ENCODE data around the gene BEX3. TPM values are rescaled to one million over a fixed set of nuclear protein-coding genes. Genes with fewer than 3 reads are reported as not detected.

BEX3 gene
- total RNA-seq, 1 donor from 2014 or later: 139 TPM

DNA sequence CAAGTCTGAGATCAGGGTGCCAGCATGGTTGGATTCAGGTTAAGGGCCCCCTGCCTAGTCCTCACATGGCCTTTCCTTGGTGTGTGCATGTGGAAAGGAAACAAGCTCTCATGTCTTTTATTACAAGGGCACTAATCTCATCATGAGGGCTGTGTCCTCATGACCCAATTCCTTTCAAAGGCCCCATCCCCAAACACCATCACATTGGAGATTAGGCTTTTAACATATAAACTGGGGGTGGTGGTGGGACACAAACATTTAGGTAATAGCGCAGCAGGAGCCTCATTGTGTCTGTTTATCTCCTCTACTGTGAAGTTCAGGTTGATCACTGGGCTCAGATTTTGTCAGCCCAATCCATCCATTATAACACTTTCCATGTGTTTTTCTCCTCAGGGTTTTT is 41.0 kb downstream of the BEX3 start:
- no peaks in the 10 kb centered on the region for H3K36me3 Mint-ChIP-seq (ENCODE audit: low read depth)
- no peak for DNase-seq (ENCODE audit: low spot score)
- peaks cover 5% of the 10 kb centered on the region for H3K9me3 Mint-ChIP-seq (ENCODE audit: low read depth)
- H3K4me3 Mint-ChIP-seq (ENCODE audit: unreplicated experiment): no peak overlapping the region
- no peak overlapping the region for H3K27ac Mint-ChIP-seq (ENCODE audit: unreplicated experiment)
- no peaks in the 10 kb centered on the region for H3K27me3 Mint-ChIP-seq (ENCODE audit: low read depth)
- TF ChIP-seq, protein P1, sequence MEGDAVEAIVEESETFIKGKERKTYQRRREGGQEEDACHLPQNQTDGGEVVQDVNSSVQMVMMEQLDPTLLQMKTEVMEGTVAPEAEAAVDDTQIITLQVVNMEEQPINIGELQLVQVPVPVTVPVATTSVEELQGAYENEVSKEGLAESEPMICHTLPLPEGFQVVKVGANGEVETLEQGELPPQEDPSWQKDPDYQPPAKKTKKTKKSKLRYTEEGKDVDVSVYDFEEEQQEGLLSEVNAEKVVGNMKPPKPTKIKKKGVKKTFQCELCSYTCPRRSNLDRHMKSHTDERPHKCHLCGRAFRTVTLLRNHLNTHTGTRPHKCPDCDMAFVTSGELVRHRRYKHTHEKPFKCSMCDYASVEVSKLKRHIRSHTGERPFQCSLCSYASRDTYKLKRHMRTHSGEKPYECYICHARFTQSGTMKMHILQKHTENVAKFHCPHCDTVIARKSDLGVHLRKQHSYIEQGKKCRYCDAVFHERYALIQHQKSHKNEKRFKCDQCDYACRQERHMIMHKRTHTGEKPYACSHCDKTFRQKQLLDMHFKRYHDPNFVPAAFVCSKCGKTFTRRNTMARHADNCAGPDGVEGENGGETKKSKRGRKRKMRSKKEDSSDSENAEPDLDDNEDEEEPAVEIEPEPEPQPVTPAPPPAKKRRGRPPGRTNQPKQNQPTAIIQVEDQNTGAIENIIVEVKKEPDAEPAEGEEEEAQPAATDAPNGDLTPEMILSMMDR (IDR thresholded peaks at IDR 0.05): no peak
- peaks cover 13% of the 10 kb centered on the region for H3K4me1 Mint-ChIP-seq (ENCODE audit: low read depth)

DNA sequence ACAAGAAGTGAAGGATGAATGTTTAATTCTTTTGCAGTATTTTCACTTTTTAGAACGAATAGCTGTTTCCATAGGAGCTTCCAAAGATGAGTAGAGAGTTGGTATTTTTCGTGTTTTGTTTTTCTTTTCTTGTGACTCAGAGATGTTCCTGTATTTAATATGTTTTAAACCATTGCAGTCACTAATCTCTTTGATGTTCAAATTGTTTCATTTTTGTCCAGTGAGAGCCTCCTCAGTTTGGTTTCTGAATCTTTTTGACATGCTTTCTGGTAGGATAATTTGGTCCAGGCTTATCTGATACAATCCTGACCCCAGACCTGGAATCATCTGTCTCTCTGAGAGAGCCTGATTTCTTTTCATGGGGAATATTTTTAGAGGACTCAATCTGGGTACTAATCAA is 41.6 kb downstream of the BEX3 start:
- H3K4me1 Mint-ChIP-seq (ENCODE audit: low read depth): peaks cover 13% of the 10 kb centered on the region
- H3K4me3 Mint-ChIP-seq (ENCODE audit: unreplicated experiment): no peak overlapping the region
- no peak overlapping the region for H3K27ac Mint-ChIP-seq (ENCODE audit: unreplicated experiment)
- H3K9me3 Mint-ChIP-seq (ENCODE audit: low read depth): peaks cover 5% of the 10 kb centered on the region
- no peak for DNase-seq (ENCODE audit: low spot score)
- no peaks in the 10 kb centered on the region for H3K27me3 Mint-ChIP-seq (ENCODE audit: low read depth)
- no peaks in the 10 kb centered on the region for H3K36me3 Mint-ChIP-seq (ENCODE audit: low read depth)
- TF ChIP-seq, protein P1 (IDR thresholded peaks at IDR 0.05): no peak

- H3K27me3 Mint-ChIP-seq (ENCODE audit: low read depth): no peaks in the 10 kb centered on the region
- no peak overlapping the region for H3K27ac Mint-ChIP-seq (ENCODE audit: unreplicated experiment)
- no peaks in the 10 kb centered on the region for H3K36me3 Mint-ChIP-seq (ENCODE audit: low read depth)
- TF ChIP-seq, protein P1 (IDR thresholded peaks at IDR 0.05): no peak
- peaks cover 13% of the 10 kb centered on the region for H3K4me1 Mint-ChIP-seq (ENCODE audit: low read depth)
- DNase-seq (ENCODE audit: low spot score): no peak
- H3K9me3 Mint-ChIP-seq (ENCODE audit: low read depth): peaks cover 5% of the 10 kb centered on the region
- no peak overlapping the region for H3K4me3 Mint-ChIP-seq (ENCODE audit: unreplicated experiment)
Measured at GRCh38 chrX:103418811-103419340, 42.5 kb downstream of the BEX3 start.

DNA sequence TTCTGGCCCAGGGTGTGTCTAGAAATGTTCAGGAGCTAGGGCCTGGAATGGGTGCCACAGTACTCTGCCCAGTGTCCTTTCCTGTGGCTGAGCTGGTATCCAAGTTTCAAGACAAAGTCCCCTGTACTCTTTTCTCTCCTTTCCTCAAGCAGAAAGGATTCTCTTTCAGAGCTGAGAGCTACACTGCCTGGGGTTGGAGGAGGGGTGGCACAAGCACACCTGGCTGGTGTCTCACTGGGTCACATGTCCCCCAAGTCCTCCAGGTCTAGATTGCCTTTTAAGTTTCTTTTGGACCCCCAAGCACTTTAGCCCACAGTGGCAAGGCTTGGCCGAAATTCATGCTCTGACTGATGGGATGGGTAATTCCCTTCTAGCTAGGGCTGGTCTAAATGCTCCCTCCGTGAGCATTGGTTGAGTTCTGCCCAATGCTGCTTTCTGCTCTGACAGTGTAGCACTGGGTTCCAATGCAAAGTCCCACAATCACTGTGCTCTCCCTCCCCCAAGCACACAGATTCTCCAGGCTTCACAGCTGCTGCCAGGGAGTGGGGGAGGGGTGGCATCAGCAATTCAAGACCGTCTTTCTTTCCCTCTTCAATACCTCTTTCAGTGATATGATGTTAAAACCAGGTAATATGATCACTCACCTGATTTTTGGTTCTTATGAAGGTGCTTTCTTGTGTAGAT is 47.8 kb downstream of the BEX3 start:
- Mint-ChIP-seq H3K36me3 (ENCODE audit: low read depth) (no peaks in the 10 kb centered on the region), H3K27me3 (ENCODE audit: low read depth) (no peaks in the 10 kb centered on the region), H3K4me1 (ENCODE audit: low read depth) (no peaks in the 10 kb centered on the region), H3K4me3 (ENCODE audit: unreplicated experiment) (no peak overlapping the region), H3K9me3 (ENCODE audit: low read depth) (peaks cover 5% of the 10 kb centered on the region), H3K27ac (ENCODE audit: unreplicated experiment) (no peak overlapping the region)
- DNase-seq (ENCODE audit: low spot score): no peak
- TF ChIP-seq, protein P1 (IDR thresholded peaks at IDR 0.05): no peak

Other genes with a start within 250 kb of the BEX3 start
- gene BEX4, start 161.4 kb upstream of the BEX3 start, total RNA-seq: 40.2 to 46.1 TPM (median 45.3 TPM) in 3 replicates
- 81.0 to 94.3 TPM (median 84.3 TPM) in 3 replicates for gene TCEAL8, start 121.4 kb upstream of the BEX3 start, total RNA-seq
- gene TCEAL5, start 99.8 kb upstream of the BEX3 start, total RNA-seq: not detected in 3 replicates
- 1.7 to 7.3 TPM (median 6.9 TPM) in 3 replicates for gene BEX2, start 65.5 kb upstream of the BEX3 start, total RNA-seq
- 12.0 to 16.5 TPM (median 15.8 TPM) in 3 replicates for gene TCEAL7, start 46.3 kb upstream of the BEX3 start, total RNA-seq
- gene TCEAL9, start 20.0 kb upstream of the BEX3 start, total RNA-seq: 83.5 to 95.6 TPM (median 87.0 TPM) in 3 replicates
- gene RAB40A, start 143.0 kb downstream of the BEX3 start, total RNA-seq: 0.41 to 0.56 TPM (median 0.45 TPM) in 3 replicates
- 84.5 to 91.5 TPM (median 88.0 TPM) in 3 replicates for gene TCEAL4, start 209.0 kb downstream of the BEX3 start, total RNA-seq
- 40.0 to 40.8 TPM (median 40.2 TPM) in 3 replicates for gene TCEAL3, start 231.4 kb downstream of the BEX3 start, total RNA-seq

All from chondrocyte (in vitro differentiated cells).